Stimulated activated CD4-positive, alpha-beta T cell treated with anti-CD3 and anti-CD28 coated beads, TNF-alpha, amount 100 ng/mL, for 24 hours (primary cell): ENCODE measurements around the gene AMFR.

Experiments used
- DNase-seq, 3 experiments: peaks; one replicate each; pipeline ENCODE4 v3.0.0-alpha.2; 2020; ENCODE audit warnings: low read depth in 3 of 3

The AMFR gene

DNA sequence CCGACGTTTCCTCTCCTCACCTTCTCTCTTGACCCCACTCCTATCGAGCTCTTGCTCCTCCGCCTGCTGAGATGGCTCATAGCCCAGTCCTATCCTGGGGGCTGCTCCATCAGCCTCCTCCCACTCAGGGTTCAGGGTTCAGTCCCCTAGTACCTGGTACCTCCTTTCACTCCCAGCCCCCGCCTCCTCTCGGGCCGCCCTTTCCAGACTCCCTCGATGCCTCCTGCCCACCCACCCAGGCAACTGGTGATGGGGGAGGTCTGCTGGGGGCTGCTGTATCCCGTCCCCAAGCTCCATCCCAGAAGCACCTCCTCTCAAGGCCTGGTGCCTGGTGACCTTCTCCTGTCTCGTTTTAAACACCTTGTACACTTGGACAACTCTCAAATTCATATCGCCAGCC, 93.9 kb downstream of the AMFR start:
- no peak for DNase-seq

DNA sequence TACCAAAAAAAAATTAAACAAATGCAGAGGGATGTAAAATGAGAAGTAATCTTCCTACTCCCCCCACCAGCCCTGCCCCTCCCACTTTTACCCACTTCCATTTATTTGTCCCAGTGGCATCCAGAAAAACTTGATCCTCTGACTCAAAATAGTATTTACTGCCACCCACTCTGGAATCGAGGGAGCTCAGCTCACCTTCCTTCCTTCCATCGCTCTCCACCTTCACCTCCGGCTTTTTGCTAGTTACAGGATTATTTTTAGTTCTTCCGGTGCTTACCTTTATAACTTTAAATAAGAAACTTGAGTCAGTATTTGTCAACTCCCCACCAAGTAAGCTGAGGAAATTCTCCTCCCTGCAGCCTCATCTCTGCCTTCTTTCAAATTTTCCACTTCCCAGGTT, 94.9 kb downstream of the AMFR start:
- DNase-seq, result no peak

DNA sequence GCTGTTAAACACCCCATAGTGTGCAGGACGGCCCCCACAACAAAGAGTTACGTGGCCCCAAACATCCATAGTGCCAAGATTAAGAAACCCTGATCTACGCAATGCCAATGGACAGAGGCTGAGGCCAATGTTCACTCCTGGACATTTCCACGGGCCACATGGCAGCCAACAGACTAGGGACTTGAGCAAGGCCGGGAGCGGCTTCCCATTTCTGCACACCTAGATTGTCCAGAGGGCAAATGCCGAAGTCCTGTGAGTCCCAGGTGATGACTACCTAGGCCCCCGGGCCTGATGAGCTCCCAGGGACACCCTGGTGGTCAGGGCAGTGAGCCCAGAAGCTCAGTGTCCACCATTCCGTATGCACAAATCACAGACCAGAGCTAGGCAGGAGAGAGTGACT, 95.5 kb downstream of the AMFR start:
- no peak for DNase-seq

DNA sequence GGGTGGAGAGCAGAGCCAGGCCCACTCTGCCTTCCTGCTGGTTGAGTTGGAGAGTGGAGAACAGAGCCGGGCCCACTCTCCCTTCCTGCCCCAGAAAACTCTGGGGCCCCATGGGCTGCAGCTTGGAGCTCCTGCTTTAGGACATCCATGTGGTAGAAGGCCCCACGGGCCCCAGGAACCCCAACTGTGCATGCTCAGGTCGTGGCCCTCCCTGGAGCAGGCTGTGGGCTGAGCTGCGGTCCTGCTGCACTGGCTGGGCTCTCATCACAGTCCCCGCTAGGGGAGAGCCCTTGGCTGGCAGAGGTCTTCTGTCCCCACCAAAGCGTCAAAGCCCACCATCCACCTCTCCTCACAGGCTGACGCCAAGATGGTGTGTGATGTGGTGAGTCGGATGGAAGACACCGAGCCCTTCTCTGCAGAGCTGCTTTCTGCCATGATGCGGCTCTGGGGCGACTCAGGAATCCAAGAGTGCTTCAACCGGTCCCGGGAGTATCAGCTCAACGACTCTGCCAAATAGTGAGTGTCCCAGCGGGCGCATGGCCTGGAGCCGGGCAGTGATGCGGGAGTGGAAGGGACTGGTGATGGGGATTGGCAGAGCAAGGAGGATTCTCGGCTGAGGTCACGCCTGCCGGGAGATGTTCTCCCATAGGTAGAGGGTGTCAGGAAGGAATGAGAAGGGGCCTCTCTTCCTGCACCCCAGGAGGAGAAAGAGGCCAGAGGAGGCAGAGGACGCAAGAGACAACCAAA, 96.9 kb downstream of the AMFR start:
- DNase-seq, result no peak

DNA sequence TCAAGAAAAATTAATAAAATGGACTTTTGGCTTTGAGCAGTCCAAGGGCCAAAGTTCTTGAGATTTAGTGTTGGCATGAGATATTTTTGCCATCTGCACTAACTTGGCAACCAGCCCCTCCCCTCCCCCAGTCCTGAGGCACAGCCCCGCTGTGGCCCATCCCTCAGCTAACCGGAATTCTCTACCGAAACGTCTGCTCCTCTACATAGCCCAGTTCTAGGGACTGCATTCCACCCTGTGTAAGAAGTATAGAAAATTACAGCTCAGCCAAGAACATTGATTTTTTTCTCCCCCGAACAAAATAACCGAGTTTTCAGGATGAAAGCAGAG, 97.5 kb downstream of the AMFR start:
- no peak for DNase-seq

DNA sequence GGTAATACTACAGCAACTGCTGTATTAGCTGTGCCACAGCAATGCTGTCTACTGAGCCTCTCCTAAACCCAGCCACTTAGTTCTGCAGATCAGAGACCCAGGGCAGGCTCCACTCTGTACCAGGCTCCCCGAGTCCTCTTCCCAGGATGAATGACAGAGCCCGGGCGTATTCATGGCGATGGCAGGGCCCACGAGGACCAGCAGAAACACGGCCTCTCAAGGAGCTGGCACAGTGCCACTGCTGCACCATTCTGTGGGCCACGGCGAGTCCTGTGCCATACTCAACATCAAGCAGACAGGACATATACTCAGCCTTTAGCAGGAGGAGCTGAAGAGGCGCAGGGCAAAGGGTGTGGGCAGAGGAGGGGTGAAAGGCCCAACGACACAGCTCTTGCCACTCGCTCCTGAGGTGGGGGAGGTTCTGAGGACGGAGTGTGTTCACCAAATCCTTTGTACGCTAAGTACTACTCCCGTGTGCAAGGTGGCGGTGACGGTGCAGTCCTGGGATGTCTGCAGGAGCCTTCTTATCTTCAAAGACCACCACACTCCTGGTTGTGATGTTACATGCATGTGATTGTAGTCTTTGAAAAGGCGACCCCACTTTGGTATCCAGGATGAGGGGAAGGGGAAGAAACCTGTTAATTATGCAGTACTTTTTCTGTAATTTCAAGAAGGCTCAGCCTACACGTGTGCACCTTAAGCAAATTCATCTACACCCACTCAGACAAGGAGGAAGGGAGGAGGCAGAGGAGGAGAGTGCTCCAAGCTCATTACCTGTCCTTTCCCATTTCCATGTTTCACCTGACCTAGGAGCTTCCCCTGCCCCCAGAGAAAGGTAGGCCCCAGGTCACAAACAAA, 98.0 kb downstream of the AMFR start:
- DNase-seq, result no peak

DNA sequence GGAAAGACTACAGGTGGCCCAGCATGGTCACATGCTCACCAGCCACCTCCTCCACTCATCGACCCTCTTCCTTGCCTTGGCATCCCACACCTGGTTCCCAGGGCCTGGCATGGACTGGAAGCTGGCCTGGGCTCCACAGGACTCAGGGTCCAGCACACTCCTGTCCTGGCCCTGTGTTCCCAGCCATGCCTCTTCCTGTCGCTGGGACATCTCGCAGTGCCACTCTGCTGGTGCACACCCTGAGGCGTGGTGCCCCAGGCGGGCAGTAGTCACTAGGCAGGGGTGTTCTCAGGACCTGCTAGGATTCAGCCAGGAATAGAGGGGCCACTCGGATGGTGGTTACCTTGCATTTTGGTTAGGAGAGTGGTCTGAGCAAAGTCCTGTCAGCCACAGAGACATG, 99.4 kb downstream of the AMFR start:
- no peak for DNase-seq

DNA sequence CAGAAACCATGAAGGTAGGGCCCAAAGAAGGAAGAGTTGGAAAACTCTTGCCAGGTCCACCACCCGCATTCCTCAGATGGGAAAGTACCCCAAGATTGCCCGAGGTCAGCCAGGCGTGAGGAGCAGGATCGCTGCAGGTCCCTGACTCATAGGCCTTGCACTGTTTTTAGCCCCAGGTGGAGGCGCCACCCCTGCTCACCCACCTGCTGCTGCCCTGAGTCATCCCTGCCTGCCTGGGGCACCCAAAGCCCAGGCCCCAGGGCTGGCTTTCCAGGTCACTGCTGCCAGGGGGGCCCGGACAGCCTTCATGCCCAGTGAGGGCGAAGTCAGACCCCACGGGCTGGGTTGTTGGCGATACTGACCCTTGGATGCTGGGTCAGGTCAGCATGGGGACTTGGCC, 100.9 kb downstream of the AMFR start:
- DNase-seq, result no peak

DNA sequence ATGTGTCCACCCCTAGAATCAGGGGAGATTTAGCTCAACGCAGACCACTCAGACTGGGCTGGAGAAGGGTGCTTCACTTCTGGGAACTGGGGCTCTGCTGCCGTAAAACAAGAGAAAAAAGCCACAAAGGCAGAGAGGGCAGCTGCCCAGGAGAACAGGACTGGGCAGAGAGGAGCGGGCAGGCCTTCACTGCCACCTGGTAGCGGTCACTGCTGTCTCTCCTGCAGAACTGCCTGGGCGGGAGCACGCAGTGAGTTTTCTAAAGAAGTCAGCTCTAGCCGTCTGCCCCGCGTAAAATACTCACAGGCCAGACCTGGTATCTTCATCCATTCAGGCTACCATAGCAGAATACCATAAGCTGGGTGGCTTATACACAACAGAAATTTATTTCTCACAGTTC, 103.8 kb downstream of the AMFR start:
- no peak for DNase-seq

DNA sequence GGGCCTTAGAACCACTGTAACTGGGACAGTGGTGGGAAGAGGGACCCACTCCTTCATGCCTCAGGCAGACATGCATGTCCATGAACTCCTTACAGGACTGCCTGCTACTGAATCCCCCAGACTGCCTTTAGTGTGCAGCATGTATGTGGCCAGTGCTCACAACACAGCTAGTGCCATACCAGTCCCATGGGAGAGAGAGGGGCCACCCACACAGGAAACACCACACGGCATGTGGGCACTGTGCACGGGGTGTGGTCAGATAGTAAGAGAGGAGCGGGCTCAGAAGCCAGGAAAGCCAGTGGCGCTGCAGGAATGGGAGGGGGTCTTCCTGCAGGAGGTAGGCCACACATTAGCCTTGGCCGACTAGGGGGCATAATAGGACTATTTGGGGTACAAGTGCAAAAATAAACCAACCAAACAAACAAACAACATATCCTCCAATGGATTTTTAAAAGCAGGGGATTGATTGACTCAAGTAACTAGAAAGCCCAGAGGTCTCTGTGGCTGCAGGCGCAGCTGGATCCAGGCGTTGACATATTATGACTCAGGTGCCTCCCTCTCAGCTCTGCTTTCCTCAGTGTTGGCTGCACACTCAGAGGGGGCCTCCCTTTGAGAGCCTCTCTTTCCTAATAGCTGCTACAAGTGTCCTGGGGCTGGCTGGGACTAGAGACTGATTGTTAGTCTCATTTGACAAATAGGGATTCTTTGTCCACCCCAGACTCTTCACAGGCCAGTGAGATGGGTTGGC, 104.4 kb downstream of the AMFR start:
- no peak for DNase-seq

DNA sequence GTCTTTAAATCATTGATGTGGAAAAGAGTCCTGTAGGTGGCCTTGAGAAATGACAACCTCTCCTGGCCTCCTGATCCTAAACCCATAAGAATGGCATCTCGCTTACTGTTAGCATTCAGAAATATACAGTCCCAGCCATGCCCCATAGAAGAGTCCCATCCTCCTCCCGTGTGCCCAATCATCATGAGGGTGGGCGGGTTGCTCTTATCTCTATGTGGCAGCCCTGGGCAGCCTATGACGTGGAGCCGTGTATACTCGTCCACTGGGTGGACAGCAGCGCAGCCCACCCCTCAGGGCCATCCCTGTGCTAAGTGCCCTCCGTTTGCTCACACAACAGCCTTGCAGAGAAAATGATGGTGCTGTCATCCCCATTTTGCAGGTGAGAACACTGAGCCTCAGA, 105.3 kb downstream of the AMFR start:
- no peak for DNase-seq

DNA sequence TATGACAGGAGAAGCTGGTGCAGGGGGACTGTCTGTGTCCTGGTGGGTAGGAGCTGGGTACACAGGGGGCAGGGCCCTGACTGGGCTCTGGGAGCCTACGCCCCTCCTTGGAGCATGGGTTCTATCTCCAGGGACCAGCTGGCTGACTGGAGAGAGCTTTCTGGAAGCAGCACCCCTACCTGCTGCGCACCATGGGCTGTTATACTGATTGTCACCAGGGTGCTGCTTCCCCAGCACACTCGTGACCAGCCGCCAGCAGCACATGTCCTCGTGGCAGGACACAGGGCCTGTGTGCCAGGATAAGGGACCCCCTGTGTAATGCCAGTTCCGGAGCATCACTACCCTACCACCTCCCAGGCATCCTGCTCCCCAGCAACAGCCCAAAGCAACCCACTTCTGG, 106.0 kb downstream of the AMFR start:
- DNase-seq, result no peak

DNA sequence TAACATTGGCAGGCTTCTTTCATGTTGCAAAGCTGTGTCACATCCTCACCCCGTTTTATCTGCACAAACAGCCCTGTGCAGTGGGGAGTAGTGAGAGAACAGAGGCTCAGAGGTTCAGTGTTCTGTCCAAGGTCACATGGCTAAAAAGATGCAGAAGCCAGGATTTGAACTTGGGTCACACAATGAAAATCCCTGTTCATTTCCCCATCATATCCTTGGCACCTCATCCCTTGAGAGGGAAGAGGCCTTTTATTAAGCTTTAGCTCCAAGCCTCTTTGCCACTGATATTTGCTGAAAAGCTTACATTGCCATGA, 106.6 kb downstream of the AMFR start:
- no peak for DNase-seq

DNA sequence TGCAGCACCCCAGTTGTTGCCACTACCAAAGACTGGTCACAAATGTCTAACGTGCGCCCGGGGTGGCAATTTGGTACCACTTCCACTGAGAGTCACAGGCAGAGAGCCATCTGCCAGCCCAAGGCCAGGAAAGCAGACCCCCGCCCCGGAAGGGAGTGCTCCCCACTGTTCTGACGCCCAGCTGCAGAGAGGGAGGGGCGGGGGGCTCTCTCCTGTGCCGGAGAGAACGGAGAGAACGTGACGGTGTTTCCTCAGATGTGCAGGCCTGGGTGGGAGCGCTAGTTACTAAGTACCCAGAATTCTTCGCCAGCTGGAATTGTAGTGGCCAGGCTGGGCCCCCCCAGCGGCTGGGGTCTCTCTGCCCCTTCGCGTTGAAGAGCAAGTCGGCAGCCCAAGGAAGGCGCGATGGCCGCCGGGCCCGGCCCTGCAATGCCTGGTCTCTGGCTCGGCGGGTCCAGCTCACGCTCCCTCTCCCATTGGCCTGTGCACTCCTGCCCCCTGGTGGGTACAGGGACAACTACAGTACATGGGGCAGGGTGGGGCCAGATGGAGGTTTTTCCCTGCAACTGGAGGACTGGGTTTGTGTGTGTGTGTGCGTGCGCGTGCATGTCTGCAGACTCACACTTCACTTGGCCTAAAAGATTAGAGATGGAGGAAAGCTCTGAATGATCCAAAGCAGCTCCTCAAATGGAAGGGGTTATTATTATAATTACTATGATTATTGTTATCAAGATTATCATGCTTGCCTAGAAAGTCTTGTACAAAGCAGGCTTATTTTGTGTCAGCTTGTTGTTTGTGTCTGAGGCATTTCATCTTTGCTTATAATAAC, 107.1 kb downstream of the AMFR start:
- DNase-seq, result peak; percentile 60 to 72 (median 64)

DNA sequence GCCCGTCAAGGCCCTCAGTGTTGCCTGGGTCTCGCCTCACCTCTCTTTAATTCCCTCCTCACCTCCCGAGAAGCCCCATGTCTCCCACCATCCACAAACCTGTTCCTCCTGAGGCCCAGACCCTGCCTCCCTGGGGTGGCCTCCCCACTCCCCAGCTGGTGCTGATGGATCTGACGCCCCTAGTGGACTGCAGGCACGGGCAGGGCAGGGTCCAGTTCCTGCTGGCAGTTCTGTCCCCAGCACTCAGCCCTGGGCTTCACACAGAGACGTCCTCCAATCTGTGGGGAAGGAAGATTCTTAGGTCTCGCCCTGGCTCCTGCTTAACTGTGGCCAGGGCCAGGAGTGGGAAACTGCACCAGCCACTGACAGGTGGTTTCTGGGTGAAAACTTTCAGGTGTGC, 108.8 kb downstream of the AMFR start:
- DNase-seq, result no peak

DNA sequence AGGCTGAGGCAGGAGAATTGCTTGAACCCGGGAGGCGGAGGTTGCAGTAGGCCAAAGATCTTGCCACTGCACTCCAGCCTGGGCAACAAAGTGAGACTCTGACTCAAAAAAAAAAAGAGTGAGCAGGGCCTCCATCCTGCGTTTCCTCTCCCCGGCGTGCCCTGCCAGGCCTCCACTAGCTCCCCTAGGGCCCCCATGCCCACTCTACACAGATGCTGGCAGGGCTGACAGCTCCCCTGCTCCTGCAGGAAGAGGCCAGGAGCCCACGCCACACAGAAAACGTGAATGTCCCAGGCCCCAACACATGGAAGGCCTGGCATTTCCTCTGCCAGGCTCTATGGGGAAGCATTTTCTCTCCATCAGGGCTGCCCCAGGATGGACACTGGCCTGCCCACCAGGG, 109.4 kb downstream of the AMFR start:
- no peak for DNase-seq

DNA sequence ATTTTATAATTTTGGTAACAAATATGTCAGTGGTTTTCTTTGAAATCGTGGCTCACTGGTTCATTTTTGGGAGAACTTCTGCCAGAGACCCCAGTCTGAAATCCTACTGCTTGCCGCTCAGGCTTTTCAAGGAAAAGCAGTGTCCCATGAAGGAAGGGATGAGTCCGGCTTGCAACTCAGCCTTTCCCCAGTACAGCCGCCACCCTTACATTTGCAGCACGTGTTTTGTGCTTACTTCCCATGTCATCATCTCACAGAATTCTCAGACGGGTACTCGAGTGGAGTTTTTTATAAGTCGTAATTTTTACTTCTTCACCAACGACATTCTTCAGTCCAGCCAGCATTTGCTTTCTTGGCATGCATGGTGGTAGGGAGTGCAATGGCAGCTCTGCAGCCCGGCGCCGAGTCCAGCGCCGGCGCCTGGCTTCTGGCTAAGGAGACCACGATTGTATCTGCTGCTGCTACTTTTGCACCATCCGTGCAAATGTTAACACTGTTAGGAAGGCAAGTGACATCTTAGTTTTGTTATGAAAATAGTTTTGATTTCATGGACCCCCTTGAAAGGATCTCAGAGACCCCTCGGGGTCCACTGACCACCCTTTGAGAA, 111.0 kb downstream of the AMFR start:
- DNase-seq, result no peak

DNA sequence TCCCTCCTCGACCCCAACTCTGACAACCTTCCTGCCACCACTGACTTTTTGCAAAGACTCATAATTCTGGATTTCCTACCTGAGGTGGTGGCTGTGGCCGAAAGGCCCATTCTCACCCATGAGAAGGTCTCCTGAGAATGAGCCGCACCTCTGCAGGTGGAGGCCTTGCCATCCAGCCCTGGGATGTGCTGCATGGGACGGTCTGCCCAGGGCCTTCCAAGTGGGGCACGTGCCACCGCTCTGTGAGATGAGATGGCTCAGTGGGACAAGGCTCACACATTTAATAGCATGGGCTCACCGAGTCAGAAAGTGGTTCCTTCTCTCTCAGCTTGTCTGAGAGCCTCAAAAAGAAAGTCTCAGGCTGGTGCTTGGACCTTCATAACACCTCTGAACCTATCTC, 112.8 kb downstream of the AMFR start:
- no peak for DNase-seq

DNA sequence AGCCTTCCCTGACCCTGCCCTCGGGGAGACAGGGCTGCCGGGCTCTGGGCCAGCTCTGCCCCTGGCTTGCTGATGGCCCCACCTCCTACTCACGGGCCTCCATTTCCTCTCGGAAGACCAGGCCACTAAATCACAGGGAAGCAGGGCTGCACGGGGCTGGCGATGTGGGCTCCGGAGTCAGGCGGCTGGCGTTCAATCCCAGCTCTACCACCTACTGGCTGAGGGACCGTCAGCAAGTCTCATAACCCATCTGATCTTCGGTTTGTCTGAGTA, 113.4 kb downstream of the AMFR start:
- no peak for DNase-seq
